ENCODE data around the gene NSD1. TPM values are rescaled to one million over a fixed set of nuclear protein-coding genes. Genes with fewer than 3 reads are reported as not detected.

NSD1 gene
- total and polyA plus RNA-seq, 10 of the 15 experiments (the other 5 are each of a cell fraction or from before 2014, with no cell fraction given): 7.0 to 57.9 (median 30.4) TPM

DNA sequence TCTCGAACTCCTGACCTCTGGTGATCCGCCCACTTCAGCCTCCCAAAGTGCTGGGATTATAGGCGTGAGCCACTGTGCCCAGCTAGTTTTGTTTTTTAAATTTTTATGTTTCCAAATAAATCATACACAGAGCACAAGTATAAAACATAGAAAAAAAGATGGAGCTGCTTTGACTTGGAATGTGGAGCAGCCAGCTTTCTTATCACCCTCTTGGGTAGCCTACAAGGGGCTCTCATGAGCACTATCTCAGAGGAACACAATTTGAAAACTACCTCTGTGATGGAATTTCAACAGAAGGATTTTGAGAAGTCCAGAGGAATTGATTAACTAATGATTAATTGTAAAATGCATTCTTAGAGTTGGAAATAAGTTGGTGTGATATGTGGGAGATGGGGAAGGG, 45.9 kb downstream of the NSD1 start (continued):
- TF ChIP-seq SKIL (IDR thresholded peaks at IDR 0.05; ENCODE audit: low read depth, poor library complexity, severe bottlenecking) (no peak), ZSCAN29 (IDR thresholded peaks at IDR 0.05) (no peak), PAX5 (IDR thresholded peaks at IDR 0.05; ENCODE audit: borderline replicate concordance, low read depth, low read length) (no peak), IKZF1 (conservative IDR thresholded peaks at IDR 0.05) (no peak), CEBPB (IDR thresholded peaks at IDR 0.05; ENCODE audit: borderline replicate concordance in 1 of 2, low read depth in 2 of 2, low read length in 2 of 2) (no peak)

DNA sequence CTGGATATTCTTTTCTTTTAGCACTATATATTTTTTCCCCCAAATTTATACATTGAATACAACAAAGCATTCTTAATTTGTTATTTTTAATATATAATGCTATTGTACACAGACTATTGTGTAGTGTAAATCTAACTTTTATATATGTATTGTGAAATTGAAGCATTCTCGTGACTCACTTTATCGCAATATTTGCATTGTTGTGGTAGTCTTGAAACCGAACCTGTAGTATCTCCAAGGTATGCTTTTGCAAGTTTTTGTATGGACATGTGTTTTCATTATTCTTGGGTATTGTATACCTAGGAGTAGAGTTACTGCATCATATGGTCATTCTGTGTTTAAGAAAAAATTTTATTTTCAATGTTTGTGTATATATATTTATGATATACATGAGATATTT, 49.6 kb downstream of the NSD1 start:
- Histone ChIP-seq H3K4me1 (ENCODE audit: control insufficient read depth, insufficient read depth, low read length) (no peaks in the 10 kb centered on the region), H3K27ac (ENCODE audit: control insufficient read depth, insufficient read depth) (no peak overlapping the region), H4K20me1 (ENCODE audit: control insufficient read depth, insufficient read depth) (no peaks in the 10 kb centered on the region), H3K4me3 (no peak overlapping the region), H3K9me3 (replicated peaks; ENCODE audit: control insufficient read depth, insufficient read depth, low read length) (no peaks in the 10 kb centered on the region), H3K79me2 (ENCODE audit: control insufficient read depth, insufficient read depth, low read length) (peaks cover 32% of the 10 kb centered on the region), H3K9ac (ENCODE audit: control insufficient read depth, insufficient read depth, low read length) (no peak overlapping the region), H3K36me3 (ENCODE audit: control insufficient read depth in 2 of 2, insufficient read depth in 2 of 2, low read length in 1 of 2) (peaks cover 2 to 6% of the 10 kb centered on the region in 2 experiments; a peak in 3 of 4 replicates), H3K4me2 (ENCODE audit: control insufficient read depth, insufficient read depth) (no peak overlapping the region), H2AFZ (ENCODE audit: control insufficient read depth, low read depth, low read length) (no peak overlapping the region), H3K27me3 (replicated peaks in 1 of 2; ENCODE audit: control insufficient read depth in 2 of 2, insufficient read depth in 2 of 2, low read length in 1 of 2) (no peaks in the 10 kb centered on the region)
- in situ Hi-C loops (cut with MboI): no loop called here
- RAD21 ChIA-PET (ENCODE audit: unreplicated experiment): no interaction called here
- intact Hi-C loops (cut with micrococcal nuclease; ENCODE audit: unreplicated experiment): no loop called here
- BruUV-seq (replicated peaks): no TSS peak
- no peak for ATAC-seq
- no peak for DNase-seq (ENCODE audit: low read depth, low spot score)
- CTCF ChIA-PET: no interaction called here
- WGBS (ENCODE audit: insufficient coverage, insufficient replicate concordance, low lambda C conversion rate, missing lambda C conversion rate): 98% methylated on average over 3 of the region's 3 CpGs
- FAIRE-seq: no peak
- SMC1A ChIA-PET (ENCODE audit: uncharacterized antibody, unreplicated experiment): interaction anchor here (1.2 kb wide), 1 partner anchor 23 kb away, joined by 3 read pairs; no protein-coding TSS in a partner anchor
- POLR2A ChIA-PET: no interaction called here
- TF ChIP-seq TAF1 (IDR thresholded peaks at IDR 0.05; ENCODE audit: borderline replicate concordance, low read depth, low read length) (no peak), TCF7 (IDR thresholded peaks at IDR 0.05; ENCODE audit: borderline replicate concordance) (no peak), MYB (IDR thresholded peaks at IDR 0.05; ENCODE audit: borderline replicate concordance, low read depth, low read length) (no peak), NR2F1 (conservative IDR thresholded peaks at IDR 0.05) (no peak), LARP7 (IDR thresholded peaks at IDR 0.05) (no peak), SMARCA5 (IDR thresholded peaks at IDR 0.05) (no peak), MXI1 (IDR thresholded peaks at IDR 0.05; ENCODE audit: low read depth, low read length) (no peak), NBN (IDR thresholded peaks at IDR 0.05) (no peak), RELB (IDR thresholded peaks at IDR 0.05; ENCODE audit: low read depth) (no peak), GABPA (IDR thresholded peaks at IDR 0.05; ENCODE audit: low read depth) (no peak), MYC (IDR thresholded peaks at IDR 0.05; ENCODE audit: insufficient read depth, insufficient read length, insufficient replicate concordance, low read length, severe bottlenecking) (no peak)
- TF ChIP-seq, protein P1, sequence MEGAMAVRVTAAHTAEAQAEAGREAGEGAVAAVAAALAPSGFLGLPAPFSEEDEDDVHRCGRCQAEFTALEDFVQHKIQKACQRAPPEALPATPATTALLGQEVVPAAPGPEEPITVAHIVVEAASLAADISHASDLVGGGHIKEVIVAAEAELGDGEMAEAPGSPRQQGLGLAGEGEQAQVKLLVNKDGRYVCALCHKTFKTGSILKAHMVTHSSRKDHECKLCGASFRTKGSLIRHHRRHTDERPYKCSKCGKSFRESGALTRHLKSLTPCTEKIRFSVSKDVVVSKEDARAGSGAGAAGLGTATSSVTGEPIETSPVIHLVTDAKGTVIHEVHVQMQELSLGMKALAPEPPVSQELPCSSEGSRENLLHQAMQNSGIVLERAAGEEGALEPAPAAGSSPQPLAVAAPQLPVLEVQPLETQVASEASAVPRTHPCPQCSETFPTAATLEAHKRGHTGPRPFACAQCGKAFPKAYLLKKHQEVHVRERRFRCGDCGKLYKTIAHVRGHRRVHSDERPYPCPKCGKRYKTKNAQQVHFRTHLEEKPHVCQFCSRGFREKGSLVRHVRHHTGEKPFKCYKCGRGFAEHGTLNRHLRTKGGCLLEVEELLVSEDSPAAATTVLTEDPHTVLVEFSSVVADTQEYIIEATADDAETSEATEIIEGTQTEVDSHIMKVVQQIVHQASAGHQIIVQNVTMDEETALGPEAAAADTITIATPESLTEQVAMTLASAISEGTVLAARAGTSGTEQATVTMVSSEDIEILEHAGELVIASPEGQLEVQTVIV (IDR thresholded peaks at IDR 0.05; ENCODE audit: borderline replicate concordance, partially characterized antibody): no peak
- TF ChIP-seq, protein P2, sequence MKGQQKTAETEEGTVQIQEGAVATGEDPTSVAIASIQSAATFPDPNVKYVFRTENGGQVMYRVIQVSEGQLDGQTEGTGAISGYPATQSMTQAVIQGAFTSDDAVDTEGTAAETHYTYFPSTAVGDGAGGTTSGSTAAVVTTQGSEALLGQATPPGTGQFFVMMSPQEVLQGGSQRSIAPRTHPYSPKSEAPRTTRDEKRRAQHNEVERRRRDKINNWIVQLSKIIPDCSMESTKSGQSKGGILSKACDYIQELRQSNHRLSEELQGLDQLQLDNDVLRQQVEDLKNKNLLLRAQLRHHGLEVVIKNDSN (IDR thresholded peaks at IDR 0.05; ENCODE audit: borderline replicate concordance, extremely low read length, insufficient read depth, low read depth, low read length): no peak
